Head of caudate nucleus (tissue), 42 donors: ENCODE results near the gene NTM.
A peak's percentile ranks its signal among the peaks of the same experiment; 100 is the strongest.

Source experiments
- DNase-seq, 42 donors: peaks; one replicate each; pipeline versions ENCODE4 v3.0.0 to v3.0.0-alpha.2; 2020 to 2021; ENCODE audit warnings: mixed read lengths in 7 of 42
- intact Hi-C: fragments of 100-400 bp; cut with DNase I; formaldehyde crosslinking; loops from one replicate; pipeline ENCODE4 v1.15.0; 2022

NTM gene

DNA sequence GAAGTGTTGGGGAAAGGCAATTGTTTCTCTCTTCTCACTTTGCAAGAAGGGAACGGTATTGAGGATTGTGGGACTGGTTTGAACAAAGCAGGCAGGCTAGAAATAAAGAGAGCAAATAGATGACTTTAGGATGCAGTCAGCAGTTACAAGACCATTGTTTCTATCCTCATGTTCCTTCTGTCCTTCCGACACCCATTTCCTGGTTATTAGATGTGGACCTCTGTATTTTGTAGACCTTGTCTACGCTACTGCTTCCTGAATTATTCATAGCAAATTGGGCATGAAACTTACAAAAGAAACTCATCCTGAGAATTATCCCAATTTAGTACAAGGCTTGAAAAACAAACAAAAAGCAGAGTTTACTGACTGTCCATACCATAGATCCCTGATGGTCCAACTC, 656.3 kb downstream of the NTM start:
- no peak for DNase-seq
- intact Hi-C loops, result no loop called here

- DNase-seq, result peak in 24 of 42 donors; percentile 30 to 86 (median 66)
- intact Hi-C loops, result loop anchor here (2.0 kb wide), 1 partner anchor 158 kb away; no protein-coding TSS in a partner anchor
Observed at GRCh38 chr11:132028380-132029240, 658.2 kb downstream of the NTM start.

- intact Hi-C loops, result no loop called here
- peak in 1 of 42 donors; percentile 17 for DNase-seq
Observed at GRCh38 chr11:132030896-132031295, 660.5 kb downstream of the NTM start.

GRCh38 chr11:132032555-132032954, 662.1 kb downstream of the NTM start:
- DNase-seq, result no peak
- intact Hi-C loops, result no loop called here

- intact Hi-C loops, result no loop called here
- no peak for DNase-seq
Observed at GRCh38 chr11:132033051-132033450, 662.6 kb downstream of the NTM start.

- intact Hi-C loops, result no loop called here
- DNase-seq, result no peak
Observed at GRCh38 chr11:132035228-132035627, 664.8 kb downstream of the NTM start.

- no peak for DNase-seq
- intact Hi-C loops, result no loop called here
Observed at GRCh38 chr11:132035766-132036165, 665.4 kb downstream of the NTM start.

DNA sequence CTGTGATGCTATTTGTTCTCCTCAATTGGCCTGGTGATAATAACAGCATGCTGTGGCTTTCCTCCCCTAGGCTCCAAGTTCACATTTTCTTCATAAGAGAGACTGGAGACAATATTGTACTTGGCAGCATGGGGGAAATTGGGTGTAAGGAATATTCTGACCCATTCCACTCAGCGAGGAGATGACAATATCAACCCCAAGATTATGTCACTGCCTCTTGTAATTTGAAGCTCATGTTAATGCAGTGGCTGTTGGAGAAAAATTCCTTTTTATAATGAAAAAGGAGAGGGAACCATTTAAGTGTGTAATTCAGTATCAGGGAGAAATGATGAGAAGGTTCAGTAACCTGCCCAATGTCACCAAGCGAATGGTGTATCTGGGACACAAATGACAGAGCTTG, 665.8 kb downstream of the NTM start:
- no peak for DNase-seq
- intact Hi-C loops, result no loop called here

GRCh38 chr11:132036746-132037466, 666.5 kb downstream of the NTM start:
- intact Hi-C loops, result no loop called here
- DNase-seq, result no peak

- intact Hi-C loops, result no loop called here
- DNase-seq, result no peak
Observed at GRCh38 chr11:132037467-132037862, 667.0 kb downstream of the NTM start.

- DNase-seq, result no peak
- intact Hi-C loops, result no loop called here
Observed at GRCh38 chr11:132037956-132038355, 667.5 kb downstream of the NTM start.

GRCh38 chr11:132039521-132039920, 669.1 kb downstream of the NTM start:
- intact Hi-C loops, result no loop called here
- no peak for DNase-seq

GRCh38 chr11:132042296-132042695, 671.9 kb downstream of the NTM start:
- DNase-seq, result peak in 11 of 42 donors; percentile 21 to 86 (median 50)
- intact Hi-C loops, result no loop called here

- DNase-seq, result no peak
- intact Hi-C loops, result no loop called here
Observed at GRCh38 chr11:132043714-132044113, 673.3 kb downstream of the NTM start.

- no peak for DNase-seq
- intact Hi-C loops, result no loop called here
Observed at GRCh38 chr11:132045107-132045506, 674.7 kb downstream of the NTM start.

DNA sequence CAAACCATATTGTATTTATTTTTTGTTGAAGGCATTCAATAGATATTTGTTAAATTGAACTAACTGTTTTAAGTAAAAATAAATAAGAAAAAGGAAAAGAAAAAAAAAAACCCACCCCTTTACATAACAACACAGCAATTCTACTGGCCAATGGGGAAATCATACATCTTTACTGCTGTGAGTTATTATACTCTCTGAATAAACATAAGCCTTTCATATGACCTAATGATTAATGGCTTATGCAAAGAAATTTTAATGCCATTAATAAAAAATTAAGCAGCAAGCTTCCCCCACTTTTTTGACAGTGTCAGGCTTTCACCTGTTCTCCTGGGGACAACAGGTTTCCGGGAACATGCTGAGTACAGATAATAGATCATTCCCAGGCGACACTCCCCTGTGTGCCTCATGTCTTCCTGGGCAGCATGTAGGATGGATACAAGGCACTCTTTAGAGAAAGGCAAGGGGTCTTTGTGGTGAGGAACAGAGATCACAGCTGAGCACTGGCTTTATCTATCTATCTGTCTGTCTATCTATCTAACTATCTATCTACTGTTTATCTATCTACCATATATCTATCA, 676.0 kb downstream of the NTM start:
- no peak for DNase-seq
- intact Hi-C loops, result no loop called here

GRCh38 chr11:132047167-132047566, 676.8 kb downstream of the NTM start:
- intact Hi-C loops, result no loop called here

GRCh38 chr11:132048040-132048439, 677.6 kb downstream of the NTM start:
- intact Hi-C loops, result no loop called here
- peak in 10 of 42 donors; percentile 21 to 62 (median 34) for DNase-seq

More at GRCh38 chr11:132047167-132047566, 676.8 kb downstream of the NTM start:
- DNase-seq, result no peak

GRCh38 chr11:132049205-132049604, 678.8 kb downstream of the NTM start:
- no peak for DNase-seq
- intact Hi-C loops, result no loop called here

DNA sequence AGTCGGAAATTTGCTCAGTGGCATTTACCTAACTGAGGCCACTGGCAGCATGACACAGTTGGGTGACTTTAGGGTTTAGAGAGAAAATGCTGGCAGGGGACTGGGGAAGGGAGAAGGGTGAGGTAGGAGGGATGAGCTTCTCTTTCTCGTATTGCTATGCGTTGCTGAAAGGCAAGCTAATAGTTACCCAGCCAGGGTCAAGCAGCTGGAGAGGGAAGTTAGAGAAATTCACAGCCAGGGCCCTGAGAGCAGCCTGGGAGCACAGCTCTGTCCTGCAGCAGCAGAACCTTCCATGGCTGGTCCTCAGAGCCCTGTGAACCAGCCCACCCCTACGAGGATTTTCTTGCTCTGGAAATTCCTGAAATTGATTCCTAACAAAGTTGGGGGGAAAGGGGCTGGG, 679.6 kb downstream of the NTM start:
- DNase-seq, result no peak
- intact Hi-C loops, result no loop called here
